SK-N-MC (cell line): Measurements from ENCODE around the gene GIMAP5.

Source experiments
- DNase-seq: peaks from one replicate; pipeline ENCODE4 v3.0.0-alpha.2; 2011; ENCODE audit warnings: low read depth, low spot score
- H3K27ac ChIP-seq: fragments of 200-600 bp; sonication (generic); 2 replicates; pipeline ENCODE4 v1.5.1; 2016; ENCODE audit warnings: mixed run types
- H3K36me3 ChIP-seq: fragments of 200-600 bp; sonication (generic); 2 replicates; pipeline ENCODE4 v1.6.1; 2017; ENCODE audit warnings: antibody characterized with exemption, low read length, mixed read lengths; ENCODE audit not compliant: insufficient read depth
- H3K4me3 ChIP-seq: fragments of 200-600 bp; sonication (generic); 2 replicates; pipeline ENCODE4 v1.5.1; 2016
- H3K9ac ChIP-seq: fragments of 200-600 bp; sonication (generic); 2 replicates; pipeline ENCODE4 v1.8.0; 2017; ENCODE audit warnings: mixed run types, mixed read lengths; ENCODE audit not compliant: insufficient read length
- H3K9me3 ChIP-seq: fragments of 200-600 bp; sonication (generic); 2 replicates; pipeline ENCODE4 v1.6.1; 2017; ENCODE audit warnings: low read depth, mild to moderate bottlenecking, antibody characterized with exemption, low read length, moderate library complexity, mixed read lengths
- EZH2 ChIP-seq: fragments of 200-600 bp; sonication (generic); IDR thresholded peaks from one replicate; pipeline ENCODE4 v1.6.1; 2017; ENCODE audit warnings: antibody characterized with exemption
- FOXP2 ChIP-seq: optimal IDR thresholded peaks from 2 replicates; pipeline ENCODE3; 2011; ENCODE audit warnings: mild to moderate bottlenecking, moderate library complexity; ENCODE audit not compliant: insufficient read depth; ENCODE audit errors: extremely low read length, control extremely low read depth
- POLR2AphosphoS5 ChIP-seq: IDR thresholded peaks from 2 replicates; pipeline ENCODE4 v1.6.1; 2012; ENCODE audit warnings: mild to moderate bottlenecking, low read depth, low read length, borderline replicate concordance

The GIMAP5 gene

DNA sequence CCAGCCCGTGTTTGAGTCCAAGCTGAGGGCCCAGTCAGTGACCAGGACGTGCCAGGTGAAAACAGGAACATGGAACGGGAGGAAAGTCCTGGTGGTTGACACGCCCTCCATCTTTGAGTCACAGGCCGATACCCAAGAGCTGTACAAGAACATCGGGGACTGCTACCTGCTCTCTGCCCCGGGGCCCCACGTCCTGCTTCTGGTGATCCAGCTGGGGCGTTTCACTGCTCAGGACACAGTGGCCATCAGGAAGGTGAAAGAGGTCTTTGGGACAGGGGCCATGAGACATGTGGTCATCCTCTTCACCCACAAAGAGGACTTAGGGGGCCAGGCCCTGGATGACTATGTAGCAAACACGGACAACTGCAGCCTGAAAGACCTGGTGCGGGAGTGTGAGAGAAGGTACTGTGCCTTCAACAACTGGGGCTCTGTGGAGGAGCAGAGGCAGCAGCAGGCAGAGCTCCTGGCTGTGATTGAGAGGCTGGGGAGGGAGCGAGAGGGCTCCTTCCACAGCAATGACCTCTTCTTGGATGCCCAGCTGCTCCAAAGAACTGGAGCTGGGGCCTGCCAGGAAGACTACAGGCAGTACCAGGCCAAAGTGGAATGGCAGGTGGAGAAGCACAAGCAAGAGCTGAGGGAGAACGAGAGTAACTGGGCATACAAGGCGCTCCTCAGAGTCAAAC lies 5.2 kb downstream of the GIMAP5 start:
- Histone ChIP-seq H3K9ac (no peak overlapping the region), H3K9me3 (no peaks in the 10 kb centered on the region), H3K36me3 (no peaks in the 10 kb centered on the region), H3K4me3 (no peak overlapping the region), H3K27ac (no peak overlapping the region)
- DNase-seq, result no peak
- TF ChIP-seq EZH2, result no peak
- TF ChIP-seq FOXP2, result no peak
- no peak for TF ChIP-seq POLR2AphosphoS5

DNA sequence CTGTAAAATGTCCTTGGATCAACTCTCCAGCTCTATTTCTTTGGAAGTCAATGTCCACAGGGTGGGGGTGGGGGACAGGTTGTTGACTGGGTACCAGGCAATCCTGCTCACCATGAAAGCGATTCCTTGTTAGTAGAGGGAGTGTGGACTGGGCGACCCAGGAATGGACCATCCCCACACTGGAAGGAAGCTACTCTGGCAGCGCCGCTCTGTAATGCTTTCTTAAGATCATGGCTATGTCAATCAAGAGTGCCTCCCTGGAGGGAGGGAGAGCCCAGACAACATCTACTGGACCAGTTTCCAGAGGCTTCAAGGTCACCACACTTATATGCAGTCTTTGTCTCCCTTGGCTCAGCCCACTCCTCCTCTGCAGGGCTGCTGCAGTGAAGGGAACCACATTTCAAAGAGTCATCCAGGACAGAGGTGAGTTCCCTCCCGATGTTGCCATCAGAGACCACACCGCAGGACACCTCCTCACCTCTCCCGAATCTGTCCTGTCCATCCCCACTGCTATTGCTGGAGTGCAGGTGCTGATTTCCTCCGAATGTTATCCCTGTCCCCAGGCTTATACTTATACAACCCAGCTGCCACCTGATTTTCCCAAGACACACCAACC lies 6.9 kb downstream of the GIMAP5 start:
- no peak overlapping the region for H3K27ac ChIP-seq
- H3K36me3 ChIP-seq, result no peaks in the 10 kb centered on the region
- no peaks in the 10 kb centered on the region for H3K9me3 ChIP-seq
- no peak overlapping the region for H3K4me3 ChIP-seq
- no peak for DNase-seq
- no peak overlapping the region for H3K9ac ChIP-seq
- TF ChIP-seq FOXP2 (no peak), POLR2AphosphoS5 (no peak), EZH2 (no peak)

DNA sequence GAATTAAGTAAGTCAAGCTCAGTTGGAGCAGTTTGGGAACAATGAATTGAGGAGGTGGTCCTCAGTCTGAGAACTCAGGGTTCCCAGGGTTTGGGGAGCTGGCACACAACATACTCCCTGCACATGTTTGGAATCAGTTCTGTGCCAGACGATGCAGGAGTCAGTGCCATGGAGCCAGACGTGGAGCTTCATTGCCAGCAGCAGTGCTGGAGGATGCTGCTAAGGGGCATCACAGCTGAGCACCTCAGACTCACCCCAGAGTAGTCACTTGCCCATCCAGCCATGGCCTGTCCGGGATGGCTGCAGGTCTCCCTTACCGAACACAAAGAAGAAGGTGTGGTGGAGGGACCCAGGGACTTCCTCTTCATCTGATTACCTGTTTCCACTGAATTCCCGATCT lies 7.9 kb downstream of the GIMAP5 start:
- no peak for TF ChIP-seq EZH2
- no peak overlapping the region for H3K27ac ChIP-seq
- no peaks in the 10 kb centered on the region for H3K9me3 ChIP-seq
- no peak overlapping the region for H3K9ac ChIP-seq
- no peak for DNase-seq
- H3K4me3 ChIP-seq, result no peak overlapping the region
- H3K36me3 ChIP-seq, result no peaks in the 10 kb centered on the region

DNA sequence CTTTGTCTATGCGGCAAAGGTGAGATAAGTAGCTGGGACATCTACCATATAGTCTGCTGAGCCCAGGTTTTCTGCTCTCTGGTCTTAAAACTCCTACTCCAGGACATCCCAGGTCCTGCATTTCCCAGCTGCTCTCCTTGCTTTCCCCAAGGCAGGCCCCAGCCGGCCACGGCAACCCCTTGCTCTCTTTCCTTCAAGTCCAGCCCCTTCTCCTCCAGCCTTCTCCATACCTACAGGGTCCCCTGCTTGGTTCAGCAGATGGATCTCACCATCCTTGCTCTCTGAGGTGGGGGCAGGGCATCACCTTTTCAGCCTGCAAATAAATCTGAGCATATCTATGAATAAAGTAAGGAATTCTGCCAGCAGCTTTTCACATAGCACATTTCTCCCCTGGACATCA lies 8.7 kb downstream of the GIMAP5 start:
- Histone ChIP-seq H3K9ac (no peak overlapping the region), H3K36me3 (no peaks in the 10 kb centered on the region), H3K27ac (no peak overlapping the region), H3K9me3 (no peaks in the 10 kb centered on the region), H3K4me3 (no peak overlapping the region)
- TF ChIP-seq POLR2AphosphoS5 (no peak), FOXP2 (no peak), EZH2 (no peak)
- DNase-seq, result no peak

DNA sequence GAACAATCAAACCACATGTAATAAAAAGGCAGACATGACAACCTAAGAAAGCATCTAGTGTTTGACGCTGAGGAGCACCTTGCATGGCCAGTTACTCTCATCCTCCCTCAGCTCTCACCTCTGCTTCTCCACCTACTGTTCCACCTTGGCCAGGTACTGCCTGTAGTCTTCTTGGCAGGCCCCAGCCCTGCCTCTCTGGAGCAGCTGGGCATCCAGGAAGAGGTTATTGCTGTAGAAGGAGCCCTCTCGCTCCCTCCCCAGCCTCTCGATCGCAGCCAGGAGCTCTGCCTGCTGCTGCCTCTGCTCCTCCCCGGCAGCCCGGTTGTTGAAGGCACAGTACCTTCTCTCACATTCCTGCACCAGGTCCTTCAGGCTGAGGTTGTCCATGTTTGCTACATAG lies 9.7 kb downstream of the GIMAP5 start:
- no peak overlapping the region for H3K9ac ChIP-seq
- H3K4me3 ChIP-seq, result no peak overlapping the region
- H3K9me3 ChIP-seq, result no peaks in the 10 kb centered on the region
- H3K36me3 ChIP-seq, result no peaks in the 10 kb centered on the region
- no peak for DNase-seq
- H3K27ac ChIP-seq, result no peak overlapping the region
- TF ChIP-seq POLR2AphosphoS5 (no peak), EZH2 (no peak)

DNA sequence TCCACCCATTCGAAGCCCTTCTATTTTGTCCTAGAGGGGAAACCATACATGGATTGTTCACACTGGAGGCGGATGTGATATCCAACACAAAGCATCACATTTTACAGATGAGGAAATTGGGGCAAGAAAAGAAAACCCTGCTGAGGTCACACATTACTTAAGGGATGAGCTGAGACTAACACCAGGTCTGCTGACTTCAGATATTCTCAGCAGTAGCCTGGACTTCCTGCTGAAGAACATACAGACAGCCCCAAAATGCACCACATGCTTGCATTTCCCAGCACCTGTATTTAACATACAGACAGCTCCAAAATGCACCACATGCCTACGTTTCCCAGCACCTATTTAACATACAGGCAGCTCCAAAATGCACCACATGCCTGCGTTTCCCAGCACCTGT lies 11.2 kb downstream of the GIMAP5 start:
- no peaks in the 10 kb centered on the region for H3K9me3 ChIP-seq
- TF ChIP-seq POLR2AphosphoS5 (no peak), EZH2 (no peak), FOXP2 (no peak)
- DNase-seq, result no peak
- H3K4me3 ChIP-seq, result no peak overlapping the region
- H3K9ac ChIP-seq, result no peak overlapping the region
- no peak overlapping the region for H3K27ac ChIP-seq
- H3K36me3 ChIP-seq, result no peaks in the 10 kb centered on the region

DNA sequence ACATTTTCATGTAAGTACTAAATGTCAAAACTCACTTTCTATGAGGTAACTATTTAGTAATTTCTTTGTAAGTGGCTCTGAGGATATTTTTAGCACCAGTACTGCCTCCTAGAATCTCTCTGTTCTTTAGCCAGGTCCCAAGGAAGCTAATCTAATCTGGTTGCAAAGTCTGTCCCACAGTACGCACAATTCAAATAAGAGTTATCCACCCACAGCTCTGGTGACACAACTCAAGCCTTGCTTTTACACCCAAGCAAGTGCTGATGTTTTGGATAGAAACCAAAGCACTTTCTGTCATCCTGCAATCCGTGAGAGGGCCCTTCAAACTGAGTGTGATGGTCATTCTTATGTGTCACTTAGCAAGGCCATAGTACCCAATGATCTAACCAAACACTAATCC lies 14.5 kb downstream of the GIMAP5 start:
- no peak for DNase-seq
- Histone ChIP-seq H3K36me3 (no peaks in the 10 kb centered on the region), H3K9ac (no peak overlapping the region), H3K27ac (no peak overlapping the region), H3K4me3 (no peak overlapping the region), H3K9me3 (no peaks in the 10 kb centered on the region)
- TF ChIP-seq EZH2 (no peak), POLR2AphosphoS5 (no peak), FOXP2 (no peak)

DNA sequence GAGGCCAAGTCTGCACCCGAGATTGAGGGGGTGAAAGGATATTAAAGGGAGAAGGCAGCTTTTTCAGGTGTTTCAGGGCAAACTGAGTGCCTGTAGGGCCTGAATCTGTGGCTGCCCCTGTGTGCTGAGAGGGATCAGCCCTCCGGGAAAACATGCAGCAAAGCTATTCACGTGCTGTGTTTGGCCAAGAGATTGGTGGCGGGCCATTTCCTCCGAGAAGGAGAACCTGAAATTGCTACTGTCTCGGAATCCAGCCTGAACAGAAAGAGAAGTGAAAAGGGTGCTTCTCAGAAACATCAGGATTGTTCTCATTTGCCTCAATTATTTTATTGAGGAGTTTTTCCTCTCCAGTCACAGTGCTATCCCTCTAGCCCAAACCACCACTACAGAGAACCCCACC lies 16.0 kb downstream of the GIMAP5 start:
- Histone ChIP-seq H3K9ac (no peak overlapping the region), H3K9me3 (no peaks in the 10 kb centered on the region), H3K36me3 (no peaks in the 10 kb centered on the region), H3K4me3 (no peak overlapping the region), H3K27ac (no peak overlapping the region)
- no peak for TF ChIP-seq EZH2
- no peak for TF ChIP-seq FOXP2
- no peak for TF ChIP-seq POLR2AphosphoS5
- DNase-seq, result no peak
